ENCODE measurements around the gene FZD10.

The FZD10 gene, protein sequence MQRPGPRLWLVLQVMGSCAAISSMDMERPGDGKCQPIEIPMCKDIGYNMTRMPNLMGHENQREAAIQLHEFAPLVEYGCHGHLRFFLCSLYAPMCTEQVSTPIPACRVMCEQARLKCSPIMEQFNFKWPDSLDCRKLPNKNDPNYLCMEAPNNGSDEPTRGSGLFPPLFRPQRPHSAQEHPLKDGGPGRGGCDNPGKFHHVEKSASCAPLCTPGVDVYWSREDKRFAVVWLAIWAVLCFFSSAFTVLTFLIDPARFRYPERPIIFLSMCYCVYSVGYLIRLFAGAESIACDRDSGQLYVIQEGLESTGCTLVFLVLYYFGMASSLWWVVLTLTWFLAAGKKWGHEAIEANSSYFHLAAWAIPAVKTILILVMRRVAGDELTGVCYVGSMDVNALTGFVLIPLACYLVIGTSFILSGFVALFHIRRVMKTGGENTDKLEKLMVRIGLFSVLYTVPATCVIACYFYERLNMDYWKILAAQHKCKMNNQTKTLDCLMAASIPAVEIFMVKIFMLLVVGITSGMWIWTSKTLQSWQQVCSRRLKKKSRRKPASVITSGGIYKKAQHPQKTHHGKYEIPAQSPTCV

DNA sequence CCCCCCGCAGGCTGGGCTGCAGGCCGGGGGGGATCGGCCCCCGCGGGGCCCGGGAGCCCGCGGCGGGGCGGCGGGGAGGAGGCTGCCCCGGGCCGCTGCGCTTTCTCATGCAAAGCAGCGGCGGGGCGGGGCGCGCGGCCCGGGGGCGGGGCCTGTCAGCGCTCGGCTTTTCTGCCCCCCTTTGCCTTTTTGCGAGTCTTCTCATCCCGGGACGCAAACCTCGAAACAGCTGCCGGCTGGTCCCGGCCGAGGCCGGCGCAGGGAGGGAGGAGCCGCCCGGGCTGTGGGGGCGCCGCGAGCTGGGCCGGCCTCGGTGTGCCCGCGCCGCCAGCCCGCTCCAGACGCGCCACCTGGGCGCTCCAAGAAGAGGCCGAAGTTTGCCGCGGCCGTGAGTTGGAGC lies at the start of gene FZD10:
Gene FZD10 (plus strand): TSS at position 198 of the 400 bp plus-strand sequence. CDS start 479 bp downstream, outside the sequence.
- no peak for DNase-seq (ENCODE audit: low spot score)

DNA sequence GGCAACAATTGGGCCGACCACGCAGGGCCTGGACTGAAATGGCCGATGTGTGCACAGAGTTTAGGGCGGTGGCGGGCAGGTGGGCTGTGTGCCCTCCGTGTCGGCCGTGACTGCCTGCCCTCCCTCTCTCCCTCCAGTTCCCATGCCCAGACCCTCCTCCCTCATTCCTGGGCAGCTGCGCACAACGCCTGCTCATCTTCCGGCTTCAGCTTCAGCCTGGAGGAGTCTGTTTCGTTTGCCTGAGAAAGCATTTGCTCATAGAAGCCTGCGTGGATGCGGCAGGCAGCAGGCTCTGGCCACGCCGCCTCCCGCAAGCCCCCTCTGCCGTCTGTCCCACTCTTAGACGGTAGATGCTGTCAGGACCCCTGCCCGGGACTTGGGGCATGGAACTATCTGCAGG lies 47.3 kb upstream of the FZD10 start:
- no peak for DNase-seq (ENCODE audit: low spot score)

- no peak for DNase-seq (ENCODE audit: low spot score)
Measured at GRCh38 chr12:130115646-130116045, 46.6 kb upstream of the FZD10 start.

- DNase-seq (ENCODE audit: low spot score): no peak
Measured at GRCh38 chr12:130116791-130117190, 45.5 kb upstream of the FZD10 start.

- no peak for DNase-seq (ENCODE audit: low spot score)
Measured at GRCh38 chr12:130117233-130117632, 45.0 kb upstream of the FZD10 start.

- DNase-seq (ENCODE audit: low spot score): no peak
Measured at GRCh38 chr12:130117701-130118100, 44.6 kb upstream of the FZD10 start.

DNA sequence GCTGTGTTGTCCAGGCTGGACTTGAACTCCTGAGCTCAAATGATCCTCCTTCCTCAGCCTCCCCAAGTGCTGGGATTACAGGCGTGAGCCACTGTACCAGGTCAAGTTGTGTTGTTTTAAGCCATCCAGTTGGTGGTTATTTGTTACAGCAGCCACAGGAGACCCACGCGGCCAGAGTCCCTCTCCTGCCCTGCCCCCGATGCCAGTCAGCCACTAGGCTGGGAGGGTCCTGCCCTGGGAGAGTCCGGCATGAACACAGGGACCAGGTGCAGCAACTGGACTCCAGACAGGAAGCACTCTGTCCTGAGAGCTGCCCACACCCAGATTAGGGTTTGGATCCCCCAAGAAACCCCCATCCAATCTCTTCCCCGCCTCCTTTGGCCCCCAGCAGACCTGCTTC lies 44.1 kb upstream of the FZD10 start:
- no peak for DNase-seq (ENCODE audit: low spot score)

- DNase-seq (ENCODE audit: low spot score): no peak
Measured at GRCh38 chr12:130119241-130119861, 42.9 kb upstream of the FZD10 start.

GRCh38 chr12:130120012-130120805 lies 42.1 kb upstream of the FZD10 start:
- DNase-seq (ENCODE audit: low spot score): no peak

- DNase-seq (ENCODE audit: low spot score): no peak
Measured at GRCh38 chr12:130121226-130122000, 40.9 kb upstream of the FZD10 start.

DNA sequence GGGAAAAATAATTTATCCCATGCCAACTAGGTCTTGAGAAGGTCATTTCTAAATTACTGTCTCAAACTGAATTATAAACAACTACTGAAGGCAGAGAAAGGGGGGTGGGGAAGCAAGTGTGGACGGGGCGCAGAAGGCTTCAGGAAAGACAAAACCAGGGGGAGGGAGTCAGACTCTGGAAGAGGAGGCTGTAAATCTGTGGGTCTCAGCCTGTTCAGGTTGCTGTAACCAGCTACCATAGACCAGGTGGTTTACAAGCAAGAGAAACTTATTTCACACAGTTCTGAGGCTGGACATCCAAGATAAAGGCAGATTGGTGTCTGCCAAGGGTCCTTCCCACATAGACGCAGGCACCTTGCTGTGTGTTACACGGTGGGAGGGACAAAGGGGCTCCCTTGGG lies 39.9 kb upstream of the FZD10 start:
- DNase-seq (ENCODE audit: low spot score): no peak

DNA sequence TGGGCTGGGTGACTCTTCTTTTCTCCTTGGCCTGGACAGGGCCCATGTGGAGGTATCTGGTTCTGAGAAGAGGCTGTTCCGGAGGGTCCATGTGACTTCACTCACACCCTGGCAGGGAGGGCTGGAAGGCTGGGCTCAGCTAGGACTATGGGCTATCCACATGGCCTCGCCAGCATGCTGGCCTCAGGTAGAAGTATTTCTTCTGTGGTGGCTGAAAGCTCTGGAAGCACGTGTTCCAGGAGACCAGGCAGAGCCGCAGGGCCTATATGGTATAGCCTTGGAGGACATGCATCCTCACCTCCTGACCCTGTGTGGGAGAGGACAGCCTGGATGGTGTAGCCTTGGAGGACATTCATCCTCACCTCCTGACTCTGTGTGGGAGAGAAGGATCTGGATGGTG lies 38.2 kb upstream of the FZD10 start:
- DNase-seq (ENCODE audit: low spot score): no peak

DNA sequence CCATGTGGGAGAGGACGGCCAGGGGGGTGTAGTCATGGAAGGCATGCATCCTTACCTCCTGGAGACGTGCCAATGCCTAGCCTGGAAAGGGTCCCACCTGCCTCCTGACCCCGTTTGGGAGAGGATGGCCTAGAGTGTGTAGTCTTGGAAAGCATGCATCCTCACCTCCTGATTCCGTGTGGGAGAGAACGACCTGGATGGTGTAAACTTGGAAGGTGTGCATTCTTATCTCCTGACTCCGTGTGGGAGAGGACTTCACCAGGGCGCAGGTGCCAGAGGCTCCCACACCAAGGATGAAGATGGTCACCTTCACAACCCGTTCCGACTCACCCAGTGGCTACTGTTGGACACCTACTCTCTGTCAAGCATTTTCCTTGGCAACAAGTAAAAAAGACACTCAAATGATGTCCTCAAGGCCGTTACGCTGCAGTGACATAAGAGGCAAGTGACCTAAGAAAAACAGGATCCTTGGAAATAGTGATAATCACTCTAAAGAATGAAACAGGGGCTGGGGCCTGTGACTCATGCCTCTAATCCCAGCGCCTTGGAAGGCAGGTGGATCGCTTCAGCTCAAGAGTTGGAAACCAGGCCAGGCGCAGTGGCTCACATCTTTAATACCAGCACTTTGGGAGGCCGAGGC lies 37.5 kb upstream of the FZD10 start:
- DNase-seq (ENCODE audit: low spot score): no peak

DNA sequence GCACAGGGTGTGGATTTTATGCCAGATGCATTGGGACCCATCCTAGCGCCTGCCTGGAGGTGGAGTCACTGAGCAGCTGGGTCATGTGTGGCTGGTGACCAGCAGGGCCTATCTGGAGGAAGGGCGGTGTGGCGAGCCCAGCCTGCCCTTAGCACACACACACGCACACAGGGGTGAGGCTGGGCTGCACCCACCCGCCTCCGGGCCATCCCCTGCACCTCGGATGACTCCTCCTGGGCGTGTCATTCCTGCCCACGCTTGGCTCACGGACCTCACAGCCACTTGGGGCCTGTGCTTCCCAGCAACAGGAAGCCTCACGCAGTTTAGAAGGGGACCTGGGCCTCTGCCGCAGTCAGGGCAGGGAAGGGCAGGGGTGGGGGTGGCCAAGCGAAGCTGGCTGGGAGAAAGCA lies 36.2 kb upstream of the FZD10 start:
- DNase-seq (ENCODE audit: low spot score): no peak

GRCh38 chr12:130127532-130127911 lies 34.7 kb upstream of the FZD10 start:
- DNase-seq (ENCODE audit: low spot score): no peak

DNA sequence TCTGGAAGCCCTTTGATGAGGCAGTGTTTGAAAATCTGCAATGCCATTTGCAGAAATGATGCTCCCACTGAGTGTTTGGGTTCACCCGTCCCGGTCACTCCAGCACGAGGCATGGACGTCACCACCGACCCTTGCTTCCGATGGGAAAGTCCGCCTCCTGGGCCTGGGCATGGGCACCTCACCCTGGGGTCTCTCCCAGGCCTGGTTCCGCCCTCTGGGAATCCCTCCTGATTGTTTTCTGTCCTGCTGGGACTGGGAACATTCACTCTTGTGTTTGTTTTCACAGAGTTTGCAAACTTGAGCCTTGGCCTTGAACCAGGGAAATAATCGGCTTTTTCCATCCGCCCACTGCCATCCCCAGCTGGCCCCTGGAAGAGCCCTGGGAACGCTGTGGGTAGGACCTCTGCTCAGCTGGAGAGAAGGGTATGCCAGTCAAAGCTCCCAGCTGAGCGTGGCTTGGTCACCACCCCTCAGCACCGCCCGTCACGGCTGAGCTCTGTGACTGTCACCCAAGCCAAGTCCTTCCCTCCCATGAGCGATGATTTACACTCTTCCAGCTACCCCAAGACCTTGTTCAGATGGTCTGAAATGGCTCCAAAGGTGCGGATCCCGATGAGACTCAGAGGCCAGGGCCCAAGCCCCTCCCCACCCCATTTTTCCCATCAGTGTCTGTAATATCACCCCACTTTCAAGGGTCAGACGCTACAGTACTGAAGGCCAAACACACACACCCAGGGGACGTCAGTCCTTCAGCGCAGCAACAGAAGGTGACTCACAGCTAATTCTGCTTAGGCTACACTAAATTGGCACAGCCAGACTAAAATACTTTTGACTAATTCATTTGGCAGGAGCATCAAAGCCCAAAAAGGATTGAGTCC lies 34.1 kb upstream of the FZD10 start:
- DNase-seq (ENCODE audit: low spot score): no peak

DNA sequence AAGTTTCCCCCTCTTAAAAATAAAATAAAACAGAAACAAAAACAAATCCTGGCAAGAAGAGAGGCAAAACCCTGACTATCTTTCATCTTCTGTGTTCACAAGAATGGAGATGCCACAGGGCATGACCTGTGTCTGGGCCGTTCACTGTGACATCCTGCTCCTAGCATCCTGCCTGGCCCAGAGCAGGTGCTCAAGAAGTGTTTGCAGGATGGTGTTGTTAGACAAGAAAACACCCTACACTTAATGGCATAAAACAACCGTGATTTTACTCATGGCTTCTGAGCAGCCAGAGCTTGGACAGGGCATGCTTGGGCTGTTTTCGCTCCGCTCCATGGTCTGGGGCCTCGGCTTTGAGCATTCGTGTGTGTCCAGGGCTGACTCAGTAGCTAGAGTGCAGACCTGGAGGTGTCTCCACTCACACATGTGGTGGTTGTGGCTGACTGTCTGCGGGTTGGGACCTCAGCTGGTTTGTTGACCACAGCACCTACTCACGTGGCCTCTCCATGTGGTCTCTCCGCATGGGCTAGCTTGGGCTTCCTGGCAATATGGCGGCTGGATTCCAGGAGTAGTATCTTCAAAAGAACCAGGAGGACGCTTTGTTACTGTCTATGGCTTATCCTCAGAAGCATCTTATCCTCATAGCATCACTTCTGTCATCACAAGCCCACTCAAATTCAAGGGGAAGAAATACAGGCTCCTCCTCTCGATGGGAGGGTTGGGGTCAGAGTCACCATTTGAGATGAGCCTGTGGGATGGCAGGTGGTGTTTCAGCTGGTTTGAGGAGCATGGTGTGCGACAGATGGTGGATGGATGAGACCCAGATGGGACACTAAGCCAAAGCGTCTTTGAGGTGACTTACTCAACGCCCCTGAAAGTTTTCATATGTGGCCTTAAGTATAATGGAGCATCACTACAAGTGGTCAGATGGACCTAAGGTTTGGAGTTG lies 33.2 kb upstream of the FZD10 start:
- no peak for DNase-seq (ENCODE audit: low spot score)

DNA sequence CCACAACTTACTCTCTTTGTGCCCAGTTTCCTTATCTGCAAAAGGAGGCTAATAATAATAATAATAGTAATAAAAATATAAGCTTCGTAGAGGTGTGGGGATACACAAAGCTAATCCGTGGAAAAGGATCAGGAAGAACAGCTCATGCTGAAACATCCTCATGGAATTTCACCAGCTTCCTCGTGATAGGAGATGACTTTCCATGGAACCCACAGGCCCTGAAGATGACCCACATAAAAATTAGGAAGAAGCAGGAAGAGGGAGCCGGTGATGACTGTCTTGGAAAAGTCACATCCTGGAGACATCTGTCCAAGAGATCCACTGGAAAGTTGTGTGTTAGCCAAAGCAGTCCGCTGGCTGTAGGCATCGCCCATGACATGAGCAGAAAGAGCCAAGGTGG lies 31.9 kb upstream of the FZD10 start:
- DNase-seq (ENCODE audit: low spot score): no peak

DNA sequence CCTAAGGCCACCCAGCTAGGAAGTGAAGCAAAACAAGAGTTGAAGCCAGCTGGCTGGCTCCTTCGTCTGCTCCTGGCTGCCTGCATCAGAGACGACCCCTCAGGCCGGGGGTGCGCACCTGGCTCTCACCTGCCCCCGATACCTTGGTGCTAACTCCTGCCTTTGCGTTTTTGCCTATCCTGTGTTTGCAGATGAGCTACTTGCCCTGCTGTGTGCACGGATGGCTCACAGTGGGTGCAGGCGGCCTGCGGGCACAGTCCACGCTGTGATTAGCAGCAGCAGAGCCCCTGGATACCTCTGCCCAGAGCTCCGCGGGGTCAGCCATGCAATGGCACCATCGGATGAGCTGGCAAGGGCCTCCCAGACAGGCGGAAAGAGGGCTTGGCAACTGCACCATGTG lies 31.2 kb upstream of the FZD10 start:
- no peak for DNase-seq (ENCODE audit: low spot score)

Measured in HuH-7.5 (cell line).